ENCODE measurements around the gene ZNF569.
A peak's percentile ranks its signal among the peaks of the same experiment; 100 is the strongest.
"Not testable (repeated sequence)": the region's sequence is repeated elsewhere in the genome, so short reads cannot be mapped to it uniquely, and the experiment has no call there.

The ZNF569 gene

DNA sequence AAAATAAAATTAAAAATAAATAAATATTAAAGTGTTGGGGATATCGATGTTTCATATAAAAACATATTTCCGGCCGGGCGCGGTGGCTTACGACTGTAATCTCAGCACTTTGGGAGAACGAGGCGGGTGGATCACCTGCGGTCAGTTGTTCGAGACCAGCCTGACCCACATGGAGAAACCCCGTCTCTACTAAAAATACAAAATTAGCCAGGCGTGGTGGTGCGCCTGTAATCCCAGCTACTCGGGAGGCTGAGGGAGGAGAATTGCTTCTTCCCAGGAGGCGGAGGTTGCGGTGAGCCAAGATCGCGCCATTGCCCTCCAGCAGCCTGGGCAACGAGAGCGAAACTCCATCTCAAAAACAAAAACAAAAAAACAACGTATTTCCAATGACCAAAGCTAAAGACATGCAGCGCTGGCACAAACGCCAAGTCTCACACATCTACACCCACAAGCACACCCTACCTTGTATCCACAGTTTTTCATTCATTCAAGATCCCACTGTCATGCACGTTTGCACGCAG is 907 bp downstream of the ZNF569 start:
- no peak for ATAC-seq (ENCODE audit: low read depth)
- Mint-ChIP-seq H3K36me3 (peaks cover 14% of the 10 kb centered on the region), H3K9me3 (peaks cover 7% of the 10 kb centered on the region), H3K27me3 (no peaks in the 10 kb centered on the region), H3K4me1 (peaks cover 23% of the 10 kb centered on the region), H3K27ac (peak overlapping the region; percentile 95), H3K4me3 (peak overlapping the region; percentile 96)
- no peak for DNase-seq (ENCODE audit: low spot score in 2 of 2)

DNA sequence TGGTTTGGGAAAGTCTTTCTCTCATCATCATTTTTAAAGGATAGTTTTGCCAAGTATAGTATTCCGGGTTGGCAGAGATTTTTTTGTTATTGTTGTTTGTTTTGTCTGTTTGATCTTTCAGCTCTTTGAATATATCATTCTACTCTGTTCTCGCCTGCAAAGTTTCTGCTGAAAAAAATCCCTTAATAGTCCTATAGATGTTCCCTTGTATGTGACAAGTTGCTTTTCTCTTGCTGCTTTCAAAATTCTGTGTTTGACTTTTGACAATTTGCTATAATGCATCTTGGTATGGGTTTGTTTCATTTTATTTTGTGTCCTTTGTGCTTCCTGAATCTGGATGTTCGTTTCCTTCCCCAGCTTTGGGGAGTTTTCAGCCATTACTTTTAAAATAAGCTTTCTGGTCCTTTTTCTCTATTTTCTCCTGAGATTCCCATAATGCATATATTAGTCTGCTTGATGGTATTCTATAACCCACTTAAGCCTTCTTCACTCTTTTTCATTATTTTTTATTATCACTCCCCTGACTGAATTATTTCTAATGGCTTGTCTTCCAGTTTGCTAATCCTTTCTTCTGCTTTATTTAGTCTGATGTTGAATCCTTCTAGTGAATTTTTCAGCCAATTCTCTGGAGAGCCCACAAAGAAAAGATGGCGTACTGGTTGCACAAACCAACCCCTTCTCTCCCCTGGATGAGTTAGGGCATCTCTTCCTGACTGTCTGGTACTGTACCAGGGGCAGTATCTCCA is 14.6 kb downstream of the ZNF569 start:
- peaks cover 48% of the 10 kb centered on the region for H3K9me3 Mint-ChIP-seq
- H3K27me3 Mint-ChIP-seq = no peaks in the 10 kb centered on the region
- peaks cover 53% of the 10 kb centered on the region for H3K36me3 Mint-ChIP-seq
- H3K4me3 Mint-ChIP-seq = no peak overlapping the region
- DNase-seq (ENCODE audit: low spot score in 2 of 2) = no peak
- ATAC-seq (ENCODE audit: low read depth) = no peak
- no peaks in the 10 kb centered on the region for H3K4me1 Mint-ChIP-seq
- H3K27ac Mint-ChIP-seq = no peak overlapping the region

DNA sequence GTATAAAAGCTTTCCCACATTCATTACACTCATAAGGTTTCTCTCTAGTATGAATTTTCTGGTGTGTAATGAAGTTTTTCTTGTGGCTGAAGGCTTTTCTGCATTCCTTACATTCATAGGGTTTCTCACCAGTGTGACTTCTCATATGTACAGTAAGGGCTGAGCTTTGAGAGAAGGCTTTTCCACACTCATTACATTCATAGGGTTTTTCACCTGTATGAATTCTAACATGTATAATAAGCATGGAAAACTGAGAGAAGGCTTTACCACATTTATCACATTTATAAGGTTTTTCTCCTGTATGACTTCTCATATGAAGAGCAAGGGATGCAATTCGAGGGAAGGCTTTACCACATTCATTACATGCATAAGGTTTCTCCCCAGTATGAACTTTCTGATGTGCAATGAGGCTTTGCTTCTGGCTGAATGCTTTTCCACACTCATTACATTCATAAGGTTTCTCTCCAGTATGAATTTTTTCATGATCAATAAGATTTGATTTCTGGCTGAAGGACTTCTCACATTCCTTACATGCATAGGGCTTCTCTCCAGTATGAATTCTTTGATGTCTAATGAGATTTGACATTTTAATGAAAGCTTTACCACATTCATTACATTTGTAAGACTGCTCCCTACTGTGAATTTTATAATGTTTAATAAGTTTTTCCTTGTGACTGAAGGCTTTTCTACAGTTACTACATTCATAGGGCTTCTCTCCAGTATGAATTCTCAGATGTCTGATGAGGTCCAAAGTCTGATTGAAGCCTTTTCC is 53.7 kb downstream of the ZNF569 start:
- Mint-ChIP-seq H3K27ac (no peak overlapping the region), H3K4me3 (no peak overlapping the region), H3K9me3 (peaks cover 20% of the 10 kb centered on the region), H3K36me3 (peaks cover 38% of the 10 kb centered on the region), H3K27me3 (no peaks in the 10 kb centered on the region), H3K4me1 (no peaks in the 10 kb centered on the region)
- ATAC-seq (ENCODE audit: low read depth) = no peak
- DNase-seq (ENCODE audit: low spot score in 2 of 2) = no peak

DNA sequence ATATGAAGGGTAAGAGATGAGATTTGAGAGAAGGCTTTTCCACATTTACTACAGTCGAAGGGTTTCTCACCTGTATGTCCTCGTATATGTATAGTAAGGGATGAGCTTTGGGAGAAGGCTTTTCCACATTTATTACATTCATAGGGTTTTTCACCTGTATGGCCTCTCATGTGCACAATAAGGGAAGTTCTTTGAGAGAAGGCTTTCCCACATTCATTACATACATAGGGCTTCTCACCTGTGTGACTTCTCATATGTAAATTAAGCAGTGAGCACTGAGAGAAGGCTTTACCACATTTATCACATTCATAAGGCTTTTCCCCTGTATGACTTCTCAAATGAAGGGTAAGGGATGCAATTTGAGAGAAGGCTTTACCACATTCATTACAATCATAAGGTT is 54.5 kb downstream of the ZNF569 start:
- H3K36me3 Mint-ChIP-seq = peaks cover 34% of the 10 kb centered on the region
- H3K27me3 Mint-ChIP-seq = no peaks in the 10 kb centered on the region
- DNase-seq (ENCODE audit: low spot score in 2 of 2) (no peak), ATAC-seq (ENCODE audit: low read depth) (no peak)
- H3K4me1 Mint-ChIP-seq = no peaks in the 10 kb centered on the region
- peaks cover 18% of the 10 kb centered on the region for H3K9me3 Mint-ChIP-seq
- H3K27ac Mint-ChIP-seq = no peak overlapping the region
- H3K4me3 Mint-ChIP-seq = no peak overlapping the region

DNA sequence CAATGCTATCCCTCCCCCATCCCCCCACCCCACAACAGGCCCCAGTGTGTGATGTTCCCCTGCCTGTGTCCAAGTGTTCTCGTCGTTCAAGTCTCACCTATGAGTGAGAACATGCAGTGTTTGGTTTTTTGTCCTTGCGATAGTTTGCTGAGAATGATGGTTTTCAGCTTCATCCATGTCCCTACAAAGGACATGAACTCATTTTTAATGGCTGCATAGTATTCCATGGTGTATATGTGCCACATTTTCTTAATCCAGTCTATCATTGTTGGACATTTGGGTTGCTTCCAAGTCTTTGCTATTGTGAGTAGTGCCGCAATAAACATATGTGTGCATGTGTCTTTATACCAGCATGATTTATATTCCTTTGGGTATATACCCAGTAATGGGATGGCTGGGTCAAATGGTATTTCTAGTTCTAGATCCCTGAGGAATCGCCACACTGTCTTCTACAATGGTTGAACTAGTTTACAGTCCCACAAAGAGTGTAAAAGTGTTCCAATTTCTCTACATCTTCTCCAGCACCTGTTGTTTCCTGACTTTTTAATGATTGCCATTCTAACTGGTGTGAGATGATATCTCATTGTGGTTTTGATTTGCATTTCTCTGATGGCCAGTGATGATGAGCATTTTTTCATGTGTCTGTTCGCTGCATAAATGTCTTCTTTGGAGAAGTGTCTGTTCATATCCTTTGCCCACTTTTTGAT is 61.0 kb downstream of the ZNF569 start:
- ATAC-seq (ENCODE audit: low read depth); H3K36me3 Mint-ChIP-seq; DNase-seq (ENCODE audit: low spot score in 2 of 2); H3K27ac Mint-ChIP-seq; H3K4me1 Mint-ChIP-seq; H3K27me3 Mint-ChIP-seq; H3K4me3 Mint-ChIP-seq: not testable (repeated sequence)
- peaks cover 15% of the 10 kb centered on the region for H3K9me3 Mint-ChIP-seq

DNA sequence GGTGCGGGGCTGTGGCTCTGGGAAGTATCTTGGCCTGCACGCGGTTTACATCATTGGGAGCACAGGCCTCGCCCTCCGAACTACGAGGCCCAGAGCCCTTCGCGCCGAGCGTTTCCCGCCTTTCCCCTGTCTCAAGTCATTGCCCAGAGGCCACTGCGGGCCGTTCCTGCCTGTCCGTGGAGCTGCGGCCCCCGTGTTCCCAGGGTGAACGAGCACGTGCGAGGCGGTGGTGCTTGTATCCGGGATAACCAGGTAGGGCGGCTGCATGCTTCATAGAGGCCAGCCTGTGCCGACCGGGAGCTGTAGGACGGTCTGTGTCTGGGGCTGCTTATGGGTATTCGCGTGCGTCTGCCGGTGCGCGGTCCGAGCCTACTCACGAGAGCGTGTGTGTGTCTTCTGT is 63.8 kb downstream of the ZNF569 start:
- Mint-ChIP-seq H3K27ac (no peak overlapping the region), H3K9me3 (peaks cover 19% of the 10 kb centered on the region), H3K36me3 (peaks cover 9% of the 10 kb centered on the region)

DNA sequence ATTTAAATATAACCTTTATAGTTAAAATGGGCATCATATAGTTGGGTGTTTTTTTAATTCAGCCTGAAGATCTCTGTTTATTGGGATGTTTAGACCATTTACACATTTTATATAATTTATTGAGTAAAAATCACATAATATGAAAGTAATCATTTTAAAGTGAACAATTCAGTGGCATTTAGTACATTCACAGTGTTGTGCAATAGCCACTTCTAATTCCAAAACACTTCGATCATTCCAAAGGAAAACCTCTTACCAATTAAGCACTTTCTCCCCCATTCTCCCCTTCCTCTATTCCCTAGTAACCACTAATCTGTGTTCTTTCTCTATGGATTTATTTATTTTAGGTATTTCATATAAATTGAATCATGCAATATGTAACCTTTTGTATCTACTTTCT is 66.2 kb downstream of the ZNF569 start:
- DNase-seq (ENCODE audit: low spot score in 2 of 2) = no peak
- Mint-ChIP-seq H3K27me3 (no peaks in the 10 kb centered on the region), H3K4me3 (no peak overlapping the region), H3K27ac (no peak overlapping the region), H3K36me3 (peaks cover 7% of the 10 kb centered on the region), H3K4me1 (no peaks in the 10 kb centered on the region), H3K9me3 (peaks cover 17% of the 10 kb centered on the region)
- no peak for ATAC-seq (ENCODE audit: low read depth)

More for the DNA sequence above, 63.8 kb downstream of the ZNF569 start:
- Mint-ChIP-seq H3K4me1 (no peaks in the 10 kb centered on the region), H3K4me3 (no peak overlapping the region), H3K27me3 (no peaks in the 10 kb centered on the region)
- ATAC-seq (ENCODE audit: low read depth) (no peak), DNase-seq (ENCODE audit: low spot score in 2 of 2) (no peak)

DNA sequence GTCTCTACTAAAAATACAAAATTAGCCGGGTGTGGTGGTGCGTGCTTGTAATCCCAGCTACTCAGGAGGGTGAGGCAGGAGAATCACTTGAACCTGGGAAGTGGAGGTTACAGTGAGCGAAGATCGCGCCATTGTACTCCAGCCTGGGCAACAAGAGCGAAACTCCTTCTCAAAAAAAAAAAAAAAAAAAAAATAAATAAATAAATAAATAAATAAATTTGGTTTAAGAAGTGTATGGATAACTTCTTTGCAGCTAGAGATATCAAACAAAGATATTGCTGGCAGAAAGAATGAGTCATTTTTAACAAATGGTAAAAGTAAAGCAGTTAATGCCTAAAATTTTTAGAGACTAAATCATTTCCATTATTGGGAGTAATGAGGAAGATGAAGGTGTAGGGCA is 75.8 kb downstream of the ZNF569 start:
- peaks cover 33% of the 10 kb centered on the region for H3K36me3 Mint-ChIP-seq
- not testable (repeated sequence) for DNase-seq (ENCODE audit: low spot score in 2 of 2); H3K27ac Mint-ChIP-seq; H3K4me3 Mint-ChIP-seq; H3K4me1 Mint-ChIP-seq; ATAC-seq (ENCODE audit: low read depth); H3K27me3 Mint-ChIP-seq
- H3K9me3 Mint-ChIP-seq = peaks cover 26% of the 10 kb centered on the region

DNA sequence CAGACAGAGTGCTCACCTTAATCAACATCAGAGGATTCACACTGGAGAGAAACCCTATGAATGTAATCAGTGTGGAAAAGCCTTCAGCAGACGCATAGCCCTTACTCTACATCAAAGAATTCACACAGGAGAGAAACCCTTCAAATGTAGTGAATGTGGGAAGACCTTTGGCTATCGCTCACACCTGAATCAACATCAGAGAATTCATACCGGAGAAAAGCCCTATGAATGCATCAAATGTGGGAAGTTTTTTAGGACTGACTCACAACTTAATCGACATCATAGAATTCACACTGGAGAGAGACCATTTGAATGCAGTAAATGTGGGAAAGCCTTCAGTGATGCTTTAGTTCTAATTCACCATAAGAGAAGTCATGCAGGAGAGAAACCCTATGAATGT is 78.0 kb downstream of the ZNF569 start:
- no peak for DNase-seq (ENCODE audit: low spot score in 2 of 2)
- no peak overlapping the region for H3K27ac Mint-ChIP-seq
- no peaks in the 10 kb centered on the region for H3K27me3 Mint-ChIP-seq
- peaks cover 33% of the 10 kb centered on the region for H3K9me3 Mint-ChIP-seq
- H3K36me3 Mint-ChIP-seq = peaks cover 46% of the 10 kb centered on the region
- no peak for ATAC-seq (ENCODE audit: low read depth)
- no peak overlapping the region for H3K4me3 Mint-ChIP-seq
- no peaks in the 10 kb centered on the region for H3K4me1 Mint-ChIP-seq

DNA sequence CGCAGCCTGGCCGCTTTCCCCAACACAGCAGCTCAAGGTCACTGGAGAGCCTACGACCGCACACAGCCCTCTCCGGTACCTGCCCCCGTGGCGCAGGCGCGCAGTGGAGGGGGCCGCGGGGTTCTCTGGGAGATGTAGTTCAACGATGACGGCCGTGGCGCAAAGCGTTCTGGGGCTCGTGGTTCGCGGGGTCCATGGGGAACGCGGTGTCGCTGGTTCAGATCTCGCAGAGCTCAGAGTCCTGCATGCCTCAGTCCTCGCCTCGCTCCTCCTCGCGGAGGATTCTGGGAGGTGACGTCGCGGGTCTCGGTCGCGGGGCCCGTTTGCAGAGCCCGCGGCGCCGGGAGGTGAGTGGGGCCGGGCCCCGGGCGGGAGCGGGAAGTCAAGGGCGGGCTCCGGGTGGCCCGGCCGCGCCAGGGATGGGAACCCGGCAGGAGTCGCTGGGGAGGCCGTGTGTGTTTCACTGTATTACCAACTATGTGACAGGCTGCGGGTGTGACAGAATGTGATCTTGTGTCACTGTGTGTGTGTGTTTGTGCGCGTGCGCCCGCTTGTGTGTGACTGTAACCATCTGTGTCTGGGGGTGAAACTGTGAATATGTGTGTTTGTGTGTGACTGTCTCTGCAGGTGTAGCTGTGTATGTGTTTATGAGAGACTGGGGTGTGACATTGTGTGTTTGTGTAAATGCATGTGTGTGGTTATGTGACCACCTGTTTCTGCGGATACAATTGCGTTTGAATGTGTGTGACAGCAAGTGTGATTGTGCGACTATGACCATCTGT is 96.2 kb downstream of the ZNF569 start, which contains the start of gene ZNF527:
Gene ZNF527, plus strand, starts transcription at position 220 of the 782 bp plus-strand sequence. CDS start 3,100 bp downstream, outside the sequence.
- DNase-seq (ENCODE audit: low spot score in 2 of 2) (peak; percentile 96 to 97), ATAC-seq (ENCODE audit: low read depth) (peak; percentile 92)
- H3K27ac Mint-ChIP-seq = peak within 1 kb of the TSS; percentile 97
- H3K27me3 Mint-ChIP-seq = no peaks in the 10 kb centered on the region
- H3K9me3 Mint-ChIP-seq = peaks cover 5% of the 10 kb centered on the region
- H3K4me1 Mint-ChIP-seq = peaks cover 10% of the 10 kb centered on the region
- peaks cover 3% of the 10 kb centered on the region for H3K36me3 Mint-ChIP-seq
- H3K4me3 Mint-ChIP-seq = peak within 1 kb of the TSS; percentile 100

DNA sequence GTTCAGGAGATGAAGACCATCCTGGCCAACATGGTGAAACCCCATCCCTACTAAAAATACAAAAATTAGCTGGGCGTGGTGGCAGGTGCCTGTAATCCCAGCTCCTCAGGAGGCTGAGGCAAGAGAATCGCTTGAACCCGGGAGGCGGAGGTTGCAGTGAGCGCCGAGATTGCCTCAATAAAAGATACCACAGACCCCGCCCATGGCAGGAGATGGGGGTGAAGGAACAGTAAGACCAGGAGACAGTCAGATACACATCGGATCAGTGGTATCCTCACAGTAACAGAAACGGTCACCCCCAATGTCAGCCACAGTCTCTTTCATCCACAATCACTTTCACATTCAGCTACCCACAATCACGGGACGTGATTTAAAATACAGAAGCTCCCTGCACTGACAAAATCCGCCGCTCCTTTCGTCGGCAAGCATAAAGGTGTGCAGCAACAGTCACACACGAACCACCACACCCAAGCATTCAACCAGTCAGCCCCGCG is 96.8 kb downstream of the ZNF569 start:
- H3K27me3 Mint-ChIP-seq; H3K9me3 Mint-ChIP-seq; DNase-seq (ENCODE audit: low spot score in 2 of 2); H3K4me1 Mint-ChIP-seq; H3K36me3 Mint-ChIP-seq: not testable (repeated sequence)
- ATAC-seq (ENCODE audit: low read depth) = peak; percentile 54
- peak overlapping the region; percentile 100 for H3K4me3 Mint-ChIP-seq
- peak overlapping the region; percentile 97 for H3K27ac Mint-ChIP-seq

DNA sequence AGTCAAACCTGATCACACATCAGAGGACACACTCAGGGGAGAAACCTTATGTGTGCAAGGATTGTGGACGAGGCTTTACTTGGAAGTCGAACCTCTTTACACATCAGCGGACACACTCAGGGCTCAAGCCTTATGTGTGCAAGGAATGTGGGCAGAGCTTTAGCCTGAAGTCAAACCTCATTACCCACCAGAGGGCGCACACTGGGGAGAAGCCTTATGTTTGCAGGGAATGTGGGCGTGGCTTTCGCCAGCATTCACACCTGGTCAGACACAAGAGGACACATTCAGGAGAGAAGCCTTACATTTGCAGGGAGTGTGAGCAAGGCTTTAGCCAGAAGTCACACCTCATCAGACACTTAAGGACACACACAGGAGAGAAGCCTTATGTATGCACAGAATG is 104.5 kb downstream of the ZNF569 start:
- Mint-ChIP-seq H3K27me3 (no peaks in the 10 kb centered on the region), H3K9me3 (peaks cover 26% of the 10 kb centered on the region), H3K4me3 (no peak overlapping the region), H3K4me1 (no peaks in the 10 kb centered on the region), H3K36me3 (peaks cover 56% of the 10 kb centered on the region), H3K27ac (no peak overlapping the region)
- ATAC-seq (ENCODE audit: low read depth) (no peak), DNase-seq (ENCODE audit: low spot score in 2 of 2) (no peak)

DNA sequence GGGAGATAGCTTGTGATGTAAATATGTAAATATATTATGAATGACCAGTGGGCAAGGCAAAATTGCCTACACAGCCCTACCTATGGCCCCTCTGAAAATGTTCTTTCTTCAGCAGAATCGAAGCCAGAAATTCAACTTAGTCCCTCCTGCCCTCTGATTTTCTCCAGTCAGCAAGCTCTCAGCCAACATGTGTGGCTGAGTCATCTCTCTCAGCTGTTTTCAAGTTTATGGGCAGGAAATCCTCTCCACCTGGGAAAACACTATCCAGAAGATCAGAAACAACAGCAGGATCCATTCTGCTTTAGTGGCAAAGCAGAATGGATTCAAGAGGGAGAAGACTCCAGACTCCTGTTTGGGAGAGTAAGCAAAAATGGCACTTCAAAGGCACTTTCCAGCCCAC is 105.2 kb downstream of the ZNF569 start:
- no peak overlapping the region for H3K4me3 Mint-ChIP-seq
- ATAC-seq (ENCODE audit: low read depth) (no peak), DNase-seq (ENCODE audit: low spot score in 2 of 2) (no peak)
- peaks cover 63% of the 10 kb centered on the region for H3K36me3 Mint-ChIP-seq
- no peak overlapping the region for H3K27ac Mint-ChIP-seq
- peaks cover 27% of the 10 kb centered on the region for H3K9me3 Mint-ChIP-seq
- no peaks in the 10 kb centered on the region for H3K4me1 Mint-ChIP-seq
- no peaks in the 10 kb centered on the region for H3K27me3 Mint-ChIP-seq
